CD8-positive, alpha-beta memory T cell (primary cell): ENCODE measurements around the gene NCKAP5. TPM values are rescaled to one million over a fixed set of nuclear protein-coding genes. Genes with fewer than 3 reads are reported as not detected.

Experiments
- CTCF ChIA-PET: fragments of 350-600 bp; sonication (Branson Sonifier 250); formaldehyde crosslinking; loops from one replicate; lab custom pipeline; 2021; ENCODE audit warnings: antibody characterized with exemption; lab: Charles Lee
- POLR2A ChIA-PET: fragments of 350-600 bp; sonication (Branson Sonifier 250); formaldehyde crosslinking; loops from one replicate; lab custom pipeline; 2021; ENCODE audit warnings: antibody characterized with exemption; lab: Charles Lee
- DNase-seq, 5 donors: peaks; one replicate each; pipeline versions ENCODE4 v3.0.0 to v3.0.0-alpha.2; 2020 to 2022; ENCODE audit warnings: mixed read lengths in 1 of 5
- H3K27ac ChIP-seq: one replicate; pipeline ENCODE4 v1.7.0; 2013; ENCODE audit warnings: low read depth, mild to moderate bottlenecking, low read length, moderate library complexity
- H3K27me3 ChIP-seq: 2 replicates; pipeline ENCODE4 v1.7.0; 2013; ENCODE audit warnings: low read length, mild to moderate bottlenecking; ENCODE audit not compliant: insufficient read depth, poor library complexity, severe bottlenecking
- H3K36me3 ChIP-seq: 2 replicates; pipeline ENCODE4 v1.7.0; 2013; ENCODE audit warnings: mild to moderate bottlenecking, low read length, moderate library complexity; ENCODE audit not compliant: insufficient read depth
- H3K4me1 ChIP-seq: 2 replicates; pipeline ENCODE4 v1.7.0; 2013; ENCODE audit warnings: mild to moderate bottlenecking, low read length, moderate library complexity; ENCODE audit not compliant: insufficient read depth
- H3K4me3 ChIP-seq: 2 replicates; pipeline ENCODE4 v1.7.0; 2013; ENCODE audit warnings: mild to moderate bottlenecking, low read length
- H3K9me3 ChIP-seq: 2 replicates; pipeline ENCODE4 v1.7.0; 2013; ENCODE audit warnings: mild to moderate bottlenecking, low read length
- H3K27ac Mint-ChIP-seq, 8 donors: one replicate each; pipeline ENCODE4 v1.8.0; 2020 to 2021; ENCODE audit warnings: mixed read lengths in 8 of 8, mild to moderate bottlenecking in 6 of 8, inconsistent platforms in 3 of 8, moderate library complexity in 3 of 8
- H3K27me3 Mint-ChIP-seq, 2 donors: one replicate each; pipeline ENCODE4 v1.8.0; 2020 to 2021; ENCODE audit warnings: mixed read lengths in 2 of 2, mild to moderate bottlenecking in 1 of 2, moderate library complexity in 1 of 2
- H3K36me3 Mint-ChIP-seq, 3 donors: one replicate each; pipeline ENCODE4 v1.8.0; 2020 to 2021; ENCODE audit warnings: mixed read lengths in 3 of 3, inconsistent platforms in 1 of 3, mild to moderate bottlenecking in 1 of 3
- H3K4me1 Mint-ChIP-seq, 3 donors: one replicate each; pipeline ENCODE4 v1.8.0; 2020 to 2021; ENCODE audit warnings: mixed read lengths in 3 of 3, inconsistent platforms in 1 of 3, mild to moderate bottlenecking in 1 of 3
- H3K4me3 Mint-ChIP-seq, 7 donors: one replicate each; pipeline ENCODE4 v1.8.0; 2020 to 2021; ENCODE audit warnings: mixed read lengths in 7 of 7, mild to moderate bottlenecking in 6 of 7, moderate library complexity in 4 of 7, inconsistent platforms in 2 of 7
- H3K9me3 Mint-ChIP-seq, 5 donors: one replicate each; pipeline ENCODE4 v1.8.0; 2020 to 2022; ENCODE audit warnings: mixed read lengths in 5 of 5, mild to moderate bottlenecking in 3 of 5, moderate library complexity in 2 of 5, inconsistent platforms in 1 of 5
- polyA plus RNA-seq: library from polyadenylated mRNA; unstranded; fragments of 300-500 nt; fragmentation: Illumina TruSeq; gene quantifications from one replicate; pipeline ENCODE4 v1.2.3, GENCODE V29; 2021
- total RNA-seq, 2 experiments: library from RNA; stranded (reverse); gene quantifications; one replicate each; pipeline ENCODE4 v1.2.3, GENCODE V29; 2021

NCKAP5 gene
- total and polyA plus RNA-seq, 3 experiments from 2014 or later, result not detected

- H3K27me3 ChIP-seq, result no peaks in the 10 kb centered on the region
- Mint-ChIP-seq H3K4me3 (no peak overlapping the region), H3K27ac (no peak overlapping the region), H3K9me3 (peaks cover 0 to 6% (median 2%) of the 10 kb centered on the region in 5 donors), H3K27me3 (no peaks in the 10 kb centered on the region), H3K36me3 (no peaks in the 10 kb centered on the region), H3K4me1 (no peaks in the 10 kb centered on the region)
- no peaks in the 10 kb centered on the region for H3K9me3 ChIP-seq
- no peaks in the 10 kb centered on the region for H3K36me3 ChIP-seq
- CTCF ChIA-PET, result no interaction called here
- DNase-seq, result no peak
- H3K27ac ChIP-seq, result no peak overlapping the region
- H3K4me1 ChIP-seq, result no peaks in the 10 kb centered on the region
- POLR2A ChIA-PET, result no interaction called here
- no peak overlapping the region for H3K4me3 ChIP-seq
These were observed 929.8 kb downstream of the NCKAP5 start for GRCh38 chr2:132638313-132639040.

GRCh38 chr2:132636346-132636745 lies 931.9 kb downstream of the NCKAP5 start:
- H3K4me3 ChIP-seq, result no peak overlapping the region
- POLR2A ChIA-PET, result no interaction called here
- no peaks in the 10 kb centered on the region for H3K9me3 ChIP-seq
- no peak overlapping the region for H3K27ac ChIP-seq
- Mint-ChIP-seq H3K4me1 (no peaks in the 10 kb centered on the region), H3K27ac (no peak overlapping the region), H3K36me3 (no peaks in the 10 kb centered on the region), H3K9me3 (peaks cover 0 to 6% (median 2%) of the 10 kb centered on the region in 5 donors), H3K4me3 (no peak overlapping the region), H3K27me3 (no peaks in the 10 kb centered on the region)
- no peaks in the 10 kb centered on the region for H3K27me3 ChIP-seq
- H3K36me3 ChIP-seq, result no peaks in the 10 kb centered on the region
- no peak for DNase-seq
- no peaks in the 10 kb centered on the region for H3K4me1 ChIP-seq
- CTCF ChIA-PET, result no interaction called here

- H3K27ac ChIP-seq, result no peak overlapping the region
- no peaks in the 10 kb centered on the region for H3K36me3 ChIP-seq
- Mint-ChIP-seq H3K4me3 (no peak overlapping the region), H3K4me1 (no peaks in the 10 kb centered on the region), H3K36me3 (no peaks in the 10 kb centered on the region), H3K9me3 (peaks cover 0 to 10% (median 2%) of the 10 kb centered on the region in 5 donors), H3K27me3 (peaks cover 0 to 1% of the 10 kb centered on the region in 2 donors), H3K27ac (no peak overlapping the region)
- H3K4me3 ChIP-seq, result no peak overlapping the region
- H3K27me3 ChIP-seq, result no peaks in the 10 kb centered on the region
- POLR2A ChIA-PET, result no interaction called here
- DNase-seq, result no peak
- CTCF ChIA-PET, result no interaction called here
- H3K4me1 ChIP-seq, result no peaks in the 10 kb centered on the region
- no peaks in the 10 kb centered on the region for H3K9me3 ChIP-seq
These were observed 934.6 kb downstream of the NCKAP5 start for GRCh38 chr2:132633635-132634034.

- H3K4me1 ChIP-seq, result no peaks in the 10 kb centered on the region
- Mint-ChIP-seq H3K4me1 (no peaks in the 10 kb centered on the region), H3K36me3 (no peaks in the 10 kb centered on the region), H3K9me3 (peaks cover 0 to 10% (median 2%) of the 10 kb centered on the region in 5 donors), H3K27ac (no peak overlapping the region), H3K4me3 (no peak overlapping the region), H3K27me3 (peaks cover 0 to 1% of the 10 kb centered on the region in 2 donors)
- ChIA-PET CTCF (interaction anchor here (1.6 kb wide), 1 partner anchor 24 kb away, joined by 3 read pairs; no protein-coding TSS in a partner anchor), POLR2A (no interaction called here)
- DNase-seq, result no peak
- H3K9me3 ChIP-seq, result no peaks in the 10 kb centered on the region
- no peaks in the 10 kb centered on the region for H3K27me3 ChIP-seq
- H3K27ac ChIP-seq, result no peak overlapping the region
- H3K36me3 ChIP-seq, result no peaks in the 10 kb centered on the region
- H3K4me3 ChIP-seq, result no peak overlapping the region
These were observed 936.1 kb downstream of the NCKAP5 start for GRCh38 chr2:132632000-132632649.

- CTCF ChIA-PET, result no interaction called here
- no peaks in the 10 kb centered on the region for H3K4me1 Mint-ChIP-seq
- DNase-seq, result no peak
- Histone ChIP-seq H3K36me3 (no peaks in the 10 kb centered on the region), H3K9me3 (no peaks in the 10 kb centered on the region), H3K4me3 (no peak overlapping the region), H3K27me3 (no peaks in the 10 kb centered on the region), H3K27ac (no peak overlapping the region), H3K4me1 (no peaks in the 10 kb centered on the region)
- peaks cover 0 to 1% of the 10 kb centered on the region in 2 donors for H3K27me3 Mint-ChIP-seq
- H3K27ac Mint-ChIP-seq, result no peak overlapping the region
- no peak overlapping the region for H3K4me3 Mint-ChIP-seq
- POLR2A ChIA-PET, result no interaction called here
- H3K36me3 Mint-ChIP-seq, result no peaks in the 10 kb centered on the region
- H3K9me3 Mint-ChIP-seq, result peaks cover 0 to 9% (median 0%) of the 10 kb centered on the region in 5 donors
These were observed 940.7 kb downstream of the NCKAP5 start for GRCh38 chr2:132627536-132627935.

GRCh38 chr2:132623096-132623839 lies 945.0 kb downstream of the NCKAP5 start:
- Mint-ChIP-seq H3K9me3 (peaks cover 0 to 6% (median 0%) of the 10 kb centered on the region in 5 donors), H3K36me3 (no peaks in the 10 kb centered on the region), H3K4me3 (no peak overlapping the region), H3K27ac (no peak overlapping the region), H3K27me3 (no peaks in the 10 kb centered on the region), H3K4me1 (no peaks in the 10 kb centered on the region)
- Histone ChIP-seq H3K4me3 (no peak overlapping the region), H3K36me3 (no peaks in the 10 kb centered on the region), H3K9me3 (no peaks in the 10 kb centered on the region), H3K27ac (no peak overlapping the region), H3K4me1 (no peaks in the 10 kb centered on the region), H3K27me3 (no peaks in the 10 kb centered on the region)
- ChIA-PET POLR2A (no interaction called here), CTCF (no interaction called here)
- no peak for DNase-seq
